Smooth muscle cell (in vitro differentiated cells): ENCODE results near the gene UQCRFS1. TPM values are rescaled to one million over a fixed set of nuclear protein-coding genes. Genes with fewer than 3 reads are reported as not detected.

Experiments
- DNase-seq: peaks from one replicate; lab custom pipeline; 2025; ENCODE audit not compliant: unreplicated experiment; lab: John Stamatoyannopoulos, UW
- H2AFZ ChIP-seq: fragments of 200-600 bp; sonication (generic); 2 replicates; pipeline ENCODE4 v1.6.0; 2016; ENCODE audit warnings: antibody characterized with exemption, low read depth, mild to moderate bottlenecking
- H3F3A ChIP-seq: fragments of 200-600 bp; sonication (generic); 2 replicates; pipeline ENCODE4 v1.6.0; 2017; ENCODE audit warnings: antibody characterized with exemption, low read depth
- H3K27ac ChIP-seq: fragments of 200-600 bp; sonication (generic); 2 replicates; pipeline ENCODE4 v1.5.1; 2016; ENCODE audit warnings: low read depth, mild to moderate bottlenecking
- H3K27me3 ChIP-seq: fragments of 200-600 bp; sonication (generic); 2 replicates; pipeline ENCODE4 v1.6.1; 2016; ENCODE audit warnings: low read depth, mild to moderate bottlenecking
- H3K36me3 ChIP-seq: fragments of 200-600 bp; sonication (generic); 2 replicates; pipeline ENCODE4 v1.5.1; 2016; ENCODE audit warnings: low read depth
- H3K4me1 ChIP-seq: fragments of 200-600 bp; sonication (generic); 2 replicates; pipeline ENCODE4 v1.5.1; 2016; ENCODE audit warnings: low read depth
- H3K4me2 ChIP-seq: fragments of 200-600 bp; sonication (generic); 2 replicates; pipeline ENCODE4 v1.6.0; 2016; ENCODE audit warnings: mild to moderate bottlenecking
- H3K4me3 ChIP-seq: fragments of 200-600 bp; sonication (generic); 2 replicates; pipeline ENCODE4 v1.5.1; 2016; ENCODE audit warnings: mild to moderate bottlenecking
- H3K79me2 ChIP-seq: fragments of 200-600 bp; sonication (generic); 2 replicates; pipeline ENCODE4 v1.6.0; 2016; ENCODE audit warnings: low read depth, mild to moderate bottlenecking
- H3K9ac ChIP-seq: fragments of 200-600 bp; sonication (generic); 2 replicates; pipeline ENCODE4 v1.6.0; 2016; ENCODE audit warnings: low read depth
- H3K9me3 ChIP-seq: fragments of 200-600 bp; sonication (generic); replicated peaks from 2 replicates; pipeline ENCODE4 v1.5.1; 2016; ENCODE audit warnings: low read depth
- H4K20me1 ChIP-seq: fragments of 200-600 bp; sonication (generic); 2 replicates; pipeline ENCODE4 v1.6.0; 2016; ENCODE audit warnings: low read depth
- WGBS: methylation state at CpG from one replicate; pipeline ENCODE4 v1.1.7; 2016; ENCODE audit warnings: low lambda C conversion rate; 5-methylcytosine and 5-hydroxymethylcytosine counted together
- polyA plus RNA-seq: library from polyadenylated mRNA; unstranded; fragments of >200 nt; fragmentation: Nextera tagmentation; extraction: Ambion mirVana; gene quantifications from 2 replicates; pipeline ENCODE4 v1.2.1, GENCODE V29; 2016
- total RNA-seq: library from RNA; depleted of rRNA; stranded (reverse); fragments of >200 nt; gene quantifications from 2 replicates; pipeline ENCODE4 v1.2.3, GENCODE V29; 2014
- TF ChIP-seq, protein P1 (sequence below): fragments of 200-600 bp; sonication (generic); IDR thresholded peaks from 2 replicates; pipeline ENCODE4 v1.5.1; 2017; ENCODE audit warnings: borderline replicate concordance, mild to moderate bottlenecking, antibody characterized with exemption; ENCODE audit not compliant: insufficient read depth, poor library complexity, severe bottlenecking

The UQCRFS1 gene
- total and polyA plus RNA-seq, 2 experiments from 2014 or later: 37.1 to 57.9 TPM

DNA sequence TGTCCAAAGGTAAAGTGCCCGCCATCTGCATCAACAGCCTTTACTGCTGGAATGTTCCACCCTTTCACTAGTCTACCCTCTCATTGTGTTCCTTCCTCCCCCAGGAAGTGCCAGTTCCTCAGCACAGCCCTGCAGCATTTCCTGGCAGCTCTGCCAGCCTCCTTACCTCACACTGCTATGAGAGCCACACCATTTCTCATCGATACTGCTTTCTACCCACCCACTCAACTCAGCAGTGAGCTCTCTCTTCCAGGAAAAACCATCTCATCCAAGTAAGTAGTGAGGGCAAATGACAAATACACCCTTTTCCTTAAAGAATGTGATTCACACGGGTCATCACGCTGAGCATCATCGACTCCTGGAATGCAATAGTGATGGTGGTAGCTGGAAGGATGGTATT, 19.8 kb downstream of the UQCRFS1 start:
- H3K27me3 ChIP-seq: no peaks in the 10 kb centered on the region
- no peak overlapping the region for H3K4me2 ChIP-seq
- no peak for DNase-seq
- H3F3A ChIP-seq: no peaks in the 10 kb centered on the region
- TF ChIP-seq, protein P1, sequence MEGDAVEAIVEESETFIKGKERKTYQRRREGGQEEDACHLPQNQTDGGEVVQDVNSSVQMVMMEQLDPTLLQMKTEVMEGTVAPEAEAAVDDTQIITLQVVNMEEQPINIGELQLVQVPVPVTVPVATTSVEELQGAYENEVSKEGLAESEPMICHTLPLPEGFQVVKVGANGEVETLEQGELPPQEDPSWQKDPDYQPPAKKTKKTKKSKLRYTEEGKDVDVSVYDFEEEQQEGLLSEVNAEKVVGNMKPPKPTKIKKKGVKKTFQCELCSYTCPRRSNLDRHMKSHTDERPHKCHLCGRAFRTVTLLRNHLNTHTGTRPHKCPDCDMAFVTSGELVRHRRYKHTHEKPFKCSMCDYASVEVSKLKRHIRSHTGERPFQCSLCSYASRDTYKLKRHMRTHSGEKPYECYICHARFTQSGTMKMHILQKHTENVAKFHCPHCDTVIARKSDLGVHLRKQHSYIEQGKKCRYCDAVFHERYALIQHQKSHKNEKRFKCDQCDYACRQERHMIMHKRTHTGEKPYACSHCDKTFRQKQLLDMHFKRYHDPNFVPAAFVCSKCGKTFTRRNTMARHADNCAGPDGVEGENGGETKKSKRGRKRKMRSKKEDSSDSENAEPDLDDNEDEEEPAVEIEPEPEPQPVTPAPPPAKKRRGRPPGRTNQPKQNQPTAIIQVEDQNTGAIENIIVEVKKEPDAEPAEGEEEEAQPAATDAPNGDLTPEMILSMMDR: no peak
- no peaks in the 10 kb centered on the region for H4K20me1 ChIP-seq
- no peak overlapping the region for H3K9ac ChIP-seq
- H3K36me3 ChIP-seq: no peaks in the 10 kb centered on the region
- H3K9me3 ChIP-seq: no peaks in the 10 kb centered on the region
- no peak overlapping the region for H2AFZ ChIP-seq
- WGBS: 86% methylated on average over 5 of the region's 5 CpGs
- no peak overlapping the region for H3K27ac ChIP-seq
- H3K79me2 ChIP-seq: no peaks in the 10 kb centered on the region
- H3K4me3 ChIP-seq: no peak overlapping the region
- no peaks in the 10 kb centered on the region for H3K4me1 ChIP-seq

DNA sequence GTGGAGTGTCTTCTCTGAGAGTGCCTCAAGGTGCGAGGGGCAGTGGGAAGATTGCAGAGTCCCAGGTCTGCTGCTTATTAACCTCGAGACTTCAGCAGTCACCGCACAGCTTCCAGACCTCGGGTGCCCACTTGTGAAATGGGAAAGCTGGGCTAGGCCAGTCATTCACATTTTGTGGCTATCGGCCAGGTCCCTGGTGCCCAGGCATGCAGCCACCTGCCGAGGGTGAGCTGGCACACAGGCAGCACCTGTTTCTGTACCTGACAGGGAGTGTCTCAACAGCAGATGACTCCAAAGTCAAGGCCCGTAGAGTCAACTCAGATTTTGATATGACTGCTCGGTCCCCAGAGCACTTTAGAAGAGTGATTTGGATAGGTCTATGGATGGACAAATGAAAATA, 21.9 kb downstream of the UQCRFS1 start:
- no peak overlapping the region for H3K9ac ChIP-seq

DNA sequence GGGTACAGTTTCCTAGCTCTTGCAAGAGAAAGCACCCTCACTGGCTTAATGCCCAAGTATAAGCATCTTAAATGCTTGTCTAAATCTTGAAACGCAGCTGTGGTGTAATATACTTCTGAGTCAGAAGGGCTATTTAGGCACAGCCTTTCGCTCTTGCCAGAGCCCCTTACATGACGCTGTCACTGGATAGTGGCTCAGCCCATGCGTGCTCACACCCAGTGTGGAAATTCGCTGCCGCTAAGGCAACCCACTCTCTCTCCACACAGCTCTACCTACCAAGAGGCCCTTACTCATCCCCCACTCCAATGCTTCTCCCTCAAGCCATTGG, 24.0 kb downstream of the UQCRFS1 start:
- no peaks in the 10 kb centered on the region for H3F3A ChIP-seq

More for the DNA sequence above, 21.9 kb downstream of the UQCRFS1 start:
- no peaks in the 10 kb centered on the region for H3K79me2 ChIP-seq
- no peaks in the 10 kb centered on the region for H3K9me3 ChIP-seq
- H3K36me3 ChIP-seq: no peaks in the 10 kb centered on the region
- TF ChIP-seq, protein P1: no peak
- H2AFZ ChIP-seq: no peak overlapping the region
- H3K4me1 ChIP-seq: no peaks in the 10 kb centered on the region
- no peaks in the 10 kb centered on the region for H3K27me3 ChIP-seq
- no peaks in the 10 kb centered on the region for H4K20me1 ChIP-seq
- no peaks in the 10 kb centered on the region for H3F3A ChIP-seq
- no peak for DNase-seq
- H3K4me3 ChIP-seq: no peak overlapping the region
- 85% methylated on average over 8 of the region's 8 CpGs for WGBS
- no peak overlapping the region for H3K27ac ChIP-seq
- no peak overlapping the region for H3K4me2 ChIP-seq

More for the DNA sequence above, 24.0 kb downstream of the UQCRFS1 start:
- no peaks in the 10 kb centered on the region for H3K79me2 ChIP-seq
- H3K27me3 ChIP-seq: no peaks in the 10 kb centered on the region
- no peaks in the 10 kb centered on the region for H3K36me3 ChIP-seq
- no peak overlapping the region for H3K4me3 ChIP-seq
- no peaks in the 10 kb centered on the region for H3K4me1 ChIP-seq
- 82% methylated on average over 6 of the region's 6 CpGs for WGBS
- H3K9ac ChIP-seq: no peak overlapping the region
- no peak overlapping the region for H2AFZ ChIP-seq
- H3K9me3 ChIP-seq: no peaks in the 10 kb centered on the region
- DNase-seq: no peak
- no peaks in the 10 kb centered on the region for H4K20me1 ChIP-seq
- no peak overlapping the region for H3K27ac ChIP-seq
- H3K4me2 ChIP-seq: no peak overlapping the region
- TF ChIP-seq, protein P1: no peak
